AG09309 (cell line): ENCODE results near the gene TFDP3.
A peak's percentile ranks its signal among the peaks of the same experiment; 100 is the strongest.

Experiments
- DNase-seq: peaks from one replicate; pipeline ENCODE4 v3.0.0-alpha.2; 2010; ENCODE audit warnings: low read depth
- H3K4me3 ChIP-seq: 2 replicates; pipeline ENCODE4 v1.5.1; 2011; ENCODE audit warnings: mild to moderate bottlenecking, low read depth, low read length, moderate library complexity; ENCODE audit not compliant: control insufficient read depth
- CTCF ChIP-seq: IDR thresholded peaks from 2 replicates; pipeline ENCODE4 v1.5.1; 2011; ENCODE audit warnings: mild to moderate bottlenecking, low read depth, low read length, inconsistent platforms; ENCODE audit not compliant: insufficient read depth, control insufficient read depth; ENCODE audit errors: missing control alignments

Gene TFDP3

DNA sequence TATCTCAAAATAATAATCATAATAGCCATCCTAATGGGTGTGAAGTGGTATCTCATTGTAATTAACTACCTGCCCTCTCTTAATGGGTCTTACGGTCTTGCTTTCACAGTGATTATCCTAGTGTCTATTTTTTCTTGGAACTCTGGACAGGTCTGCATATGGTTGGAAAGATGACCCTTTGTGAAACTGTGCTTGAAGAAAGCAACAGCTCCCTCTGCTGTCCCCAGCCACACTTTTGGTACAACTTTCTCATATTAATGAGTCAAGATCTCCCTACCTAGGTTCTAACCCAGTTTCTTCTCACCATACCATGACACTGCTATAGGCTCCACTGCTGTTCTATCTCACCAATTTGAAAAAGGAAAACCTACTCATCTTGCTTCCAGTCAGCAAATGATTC lies 2.4 kb downstream of the TFDP3 start:
- TF ChIP-seq CTCF = peak; percentile 46
- H3K4me3 ChIP-seq = no peak overlapping the region
- DNase-seq = no peak

DNA sequence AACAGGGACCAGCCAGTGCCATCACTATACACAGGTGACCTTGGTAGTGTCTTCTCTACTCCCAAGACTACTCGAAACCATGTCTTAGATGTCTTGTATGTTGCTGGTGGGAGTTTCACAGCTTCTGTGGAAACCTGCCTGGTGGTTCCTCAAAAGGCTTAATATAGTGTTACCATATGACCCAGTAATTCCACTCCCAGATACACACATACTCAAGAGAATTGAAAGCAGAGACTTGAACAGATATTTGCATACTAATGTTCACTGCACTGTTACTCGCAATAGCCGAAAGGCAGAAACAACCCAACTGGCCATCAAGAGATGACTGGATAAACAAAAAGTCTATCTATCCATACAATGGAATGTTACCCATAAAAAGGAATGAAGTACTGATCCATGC lies 3.1 kb downstream of the TFDP3 start:
- no peak for DNase-seq
- H3K4me3 ChIP-seq = no peak overlapping the region
- no peak for TF ChIP-seq CTCF

- no peak for TF ChIP-seq CTCF
- DNase-seq = no peak
Measured at GRCh38 chrX:133214301-133214700, 3.9 kb downstream of the TFDP3 start.

GRCh38 chrX:133213117-133213516 lies 5.0 kb downstream of the TFDP3 start:
- H3K4me3 ChIP-seq = no peak overlapping the region
- no peak for DNase-seq
- TF ChIP-seq CTCF = no peak

More at GRCh38 chrX:133214301-133214700, 3.9 kb downstream of the TFDP3 start:
- no peak overlapping the region for H3K4me3 ChIP-seq

DNA sequence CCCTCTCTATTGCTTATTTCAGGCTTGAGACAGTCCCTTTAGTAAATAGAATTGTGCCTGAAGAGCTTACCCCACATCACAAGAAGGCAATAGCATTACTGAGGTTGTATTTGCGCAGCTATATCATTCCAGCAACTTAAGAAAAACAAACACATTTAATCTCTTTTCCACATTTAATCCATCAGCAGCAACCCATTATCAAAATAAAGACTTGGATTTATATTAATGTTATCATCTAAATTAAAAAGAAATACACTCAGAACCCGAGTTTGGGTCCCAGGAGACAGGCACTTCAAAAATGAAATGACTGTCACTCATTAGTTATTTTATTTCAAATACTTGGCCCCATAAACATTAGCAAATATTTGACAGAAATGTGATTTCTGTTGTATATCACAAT lies 10.4 kb downstream of the TFDP3 start:
- H3K4me3 ChIP-seq = no peak overlapping the region
- no peak for TF ChIP-seq CTCF
- no peak for DNase-seq

GRCh38 chrX:133191739-133192039 lies 26.5 kb downstream of the TFDP3 start:
- DNase-seq = no peak
- H3K4me3 ChIP-seq = no peak overlapping the region
- TF ChIP-seq CTCF = no peak
